GM23338 (cell line): Measurements from ENCODE around the gene RXFP4. TPM values are rescaled to one million over a fixed set of nuclear protein-coding genes. Genes with fewer than 3 reads are reported as not detected.

Experiments used
- ATAC-seq: fragments of 200-7000 bp; cut with Tn5 transposase; 3 replicates; pipeline ENCODE4 v1.9.1; 2020
- DNase-seq: peaks from one replicate; pipeline ENCODE4 v3.0.0-alpha.2; 2015; ENCODE audit warnings: low spot score
- H2AFZ ChIP-seq: fragments of 200-600 bp; sonication (generic); 2 replicates; pipeline ENCODE4 v1.8.0; 2016; ENCODE audit warnings: antibody characterized with exemption, mild to moderate bottlenecking, moderate library complexity
- H3F3A ChIP-seq: fragments of 200-600 bp; sonication (generic); replicated peaks from 2 replicates; pipeline ENCODE4 v1.8.0; 2017; ENCODE audit warnings: antibody characterized with exemption, mixed run types, low read depth
- H3K27ac ChIP-seq: fragments of 200-600 bp; sonication (generic); 2 replicates; pipeline ENCODE4 v1.6.1; 2016; ENCODE audit warnings: low read depth
- H3K27me3 ChIP-seq: fragments of 200-600 bp; sonication (generic); 2 replicates; pipeline ENCODE4 v1.8.0; 2016; ENCODE audit warnings: mild to moderate bottlenecking, mixed run types, moderate library complexity; ENCODE audit not compliant: insufficient read depth
- H3K36me3 ChIP-seq: fragments of 200-600 bp; sonication (generic); 2 replicates; pipeline ENCODE4 v1.8.0; 2016; ENCODE audit warnings: mild to moderate bottlenecking; ENCODE audit not compliant: insufficient read depth
- H3K4me1 ChIP-seq: fragments of 200-600 bp; sonication (generic); 2 replicates; pipeline ENCODE4 v1.8.0; 2016; ENCODE audit warnings: mild to moderate bottlenecking, moderate library complexity; ENCODE audit not compliant: insufficient read depth
- H3K4me2 ChIP-seq: fragments of 200-600 bp; sonication (generic); 2 replicates; pipeline ENCODE4 v1.7.1; 2017; ENCODE audit warnings: mixed run types
- H3K4me3 ChIP-seq: fragments of 200-600 bp; sonication (generic); 2 replicates; pipeline ENCODE4 v1.6.1; 2016; ENCODE audit warnings: mixed run types
- H3K79me2 ChIP-seq: fragments of 200-600 bp; sonication (generic); replicated peaks from 2 replicates; pipeline ENCODE4 v1.8.0; 2017; ENCODE audit warnings: mild to moderate bottlenecking; ENCODE audit not compliant: insufficient read depth
- H3K9me2 ChIP-seq: fragments of 200-600 bp; sonication (generic); 2 replicates; pipeline ENCODE4 v1.8.0; 2017; ENCODE audit not compliant: insufficient read depth
- H4K20me1 ChIP-seq: fragments of 200-600 bp; sonication (generic); replicated peaks from 2 replicates; pipeline ENCODE4 v1.8.0; 2017; ENCODE audit warnings: mild to moderate bottlenecking; ENCODE audit not compliant: insufficient read depth
- H3K27ac Mint-ChIP-seq: 2 replicates; pipeline ENCODE4 v1.8.0; 2020; ENCODE audit warnings: inconsistent platforms, mild to moderate bottlenecking, moderate library complexity, mixed read lengths
- H3K27me3 Mint-ChIP-seq: 3 replicates; pipeline ENCODE4 v1.8.0; 2022; ENCODE audit warnings: low read depth, mild to moderate bottlenecking, moderate library complexity, mixed read lengths, inconsistent platforms; ENCODE audit not compliant: insufficient read depth, poor library complexity
- H3K36me3 Mint-ChIP-seq: 3 replicates; pipeline ENCODE4 v1.8.0; 2021; ENCODE audit warnings: low read depth, mild to moderate bottlenecking, inconsistent platforms, moderate library complexity, mixed read lengths
- H3K4me1 Mint-ChIP-seq: 3 replicates; pipeline ENCODE4 v1.8.0; 2020; ENCODE audit warnings: mild to moderate bottlenecking, inconsistent platforms, mixed read lengths
- H3K4me3 Mint-ChIP-seq: 3 replicates; pipeline ENCODE4 v1.8.0; 2021; ENCODE audit warnings: moderate library complexity, mild to moderate bottlenecking, inconsistent platforms, mixed read lengths
- H3K9me3 Mint-ChIP-seq: 3 replicates; pipeline ENCODE4 v1.8.0; 2020; ENCODE audit warnings: moderate library complexity, mild to moderate bottlenecking, inconsistent platforms, mixed read lengths
- CREB1 ChIP-seq: fragments of 250-450 bp; sonication (Bioruptor Pico); IDR thresholded peaks from 2 replicates; pipeline ENCODE4 v1.5.0; 2020; ENCODE audit warnings: low read depth, mild to moderate bottlenecking, moderate library complexity
- CTCF ChIP-seq, 2 experiments: fragments of 200-600 bp in 1 of 2; sonication (generic) in 1 of 2; conservative IDR thresholded peaks; 2 replicates each; pipeline versions ENCODE4 v1.5.1 to v1.6.1; 2016 to 2017; ENCODE audit warnings: antibody characterized with exemption in 2 of 2, low read depth in 2 of 2, mild to moderate bottlenecking in 2 of 2, moderate library complexity in 1 of 2
- ETS1 ChIP-seq: IDR thresholded peaks from 2 replicates; pipeline ENCODE4 v1.6.1; 2016; ENCODE audit warnings: antibody characterized with exemption
- EZH2 ChIP-seq: fragments of 200-600 bp; sonication (generic); IDR thresholded peaks from one replicate; pipeline ENCODE4 v1.8.0; 2017; ENCODE audit warnings: antibody characterized with exemption, mild to moderate bottlenecking, low read depth; ENCODE audit not compliant: unreplicated experiment
- EZH2phosphoT487 ChIP-seq: fragments of 200-600 bp; sonication (generic); IDR thresholded peaks from one replicate; pipeline ENCODE4 v1.8.1; 2018; ENCODE audit warnings: antibody characterized with exemption; ENCODE audit not compliant: unreplicated experiment
- JUNB ChIP-seq: IDR thresholded peaks from one replicate; pipeline ENCODE4 v1.6.1; 2016; ENCODE audit warnings: antibody characterized with exemption; ENCODE audit not compliant: unreplicated experiment
- NANOG ChIP-seq: IDR thresholded peaks from 2 replicates; pipeline ENCODE4 v1.6.1; 2016; ENCODE audit warnings: antibody characterized with exemption, borderline replicate concordance
- STAT1 ChIP-seq: IDR thresholded peaks from one replicate; pipeline ENCODE4 v1.6.1; 2016; ENCODE audit warnings: antibody characterized with exemption; ENCODE audit not compliant: unreplicated experiment
- ZNF114 ChIP-seq: fragments of 250-450 bp; sonication (Bioruptor Pico); IDR thresholded peaks from 2 replicates; pipeline ENCODE4 v1.5.0; 2020; ENCODE audit warnings: mild to moderate bottlenecking, moderate library complexity
- polyA plus RNA-seq: library from polyadenylated mRNA; unstranded; fragments of >200 nt; fragmentation: Nextera tagmentation; extraction: Ambion mirVana; gene quantifications from 2 replicates; pipeline ENCODE4 v1.2.1, GENCODE V29; 2016
- total RNA-seq: library from RNA; depleted of rRNA; stranded (reverse); fragments of >200 nt; shearing (Covaris generic); gene quantifications from 2 replicates; pipeline ENCODE4 v1.2.3, GENCODE V29; 2014
- TF ChIP-seq, protein P1 (sequence below): fragments of 250-450 bp; sonication (Bioruptor Pico); IDR thresholded peaks from 2 replicates; pipeline ENCODE4 v1.5.0; 2020; ENCODE audit warnings: mild to moderate bottlenecking, moderate library complexity

RXFP4 gene
- total and polyA plus RNA-seq, 2 experiments from 2014 or later = not detected

GRCh38 chr1:155978973-155979429, 37.6 kb downstream of the RXFP4 start:
- Histone ChIP-seq H3K36me3 (no peaks in the 10 kb centered on the region), H3F3A (peaks cover 19% of the 10 kb centered on the region), H3K79me2 (peaks cover 38% of the 10 kb centered on the region), H3K4me1 (peaks cover 72% of the 10 kb centered on the region), H3K4me2 (peak overlapping the region; percentile 82), H3K27ac (peak overlapping the region; percentile 90), H4K20me1 (peaks cover 25% of the 10 kb centered on the region), H3K27me3 (no peaks in the 10 kb centered on the region), H2AFZ (0 out of 2 replicates have a peak overlapping the region, but pooled peaks have one; percentile 16), H3K9me2 (no peaks in the 10 kb centered on the region), H3K4me3 (peak overlapping the region; percentile 96)
- Mint-ChIP-seq H3K36me3 (peaks cover 8% of the 10 kb centered on the region), H3K27me3 (peaks cover 31% of the 10 kb centered on the region), H3K4me1 (peaks cover 78% of the 10 kb centered on the region), H3K4me3 (peak overlapping the region; percentile 84), H3K27ac (peak overlapping the region; percentile 87), H3K9me3 (no peaks in the 10 kb centered on the region)
- ATAC-seq = peak; percentile 11
- TF ChIP-seq, protein P1, sequence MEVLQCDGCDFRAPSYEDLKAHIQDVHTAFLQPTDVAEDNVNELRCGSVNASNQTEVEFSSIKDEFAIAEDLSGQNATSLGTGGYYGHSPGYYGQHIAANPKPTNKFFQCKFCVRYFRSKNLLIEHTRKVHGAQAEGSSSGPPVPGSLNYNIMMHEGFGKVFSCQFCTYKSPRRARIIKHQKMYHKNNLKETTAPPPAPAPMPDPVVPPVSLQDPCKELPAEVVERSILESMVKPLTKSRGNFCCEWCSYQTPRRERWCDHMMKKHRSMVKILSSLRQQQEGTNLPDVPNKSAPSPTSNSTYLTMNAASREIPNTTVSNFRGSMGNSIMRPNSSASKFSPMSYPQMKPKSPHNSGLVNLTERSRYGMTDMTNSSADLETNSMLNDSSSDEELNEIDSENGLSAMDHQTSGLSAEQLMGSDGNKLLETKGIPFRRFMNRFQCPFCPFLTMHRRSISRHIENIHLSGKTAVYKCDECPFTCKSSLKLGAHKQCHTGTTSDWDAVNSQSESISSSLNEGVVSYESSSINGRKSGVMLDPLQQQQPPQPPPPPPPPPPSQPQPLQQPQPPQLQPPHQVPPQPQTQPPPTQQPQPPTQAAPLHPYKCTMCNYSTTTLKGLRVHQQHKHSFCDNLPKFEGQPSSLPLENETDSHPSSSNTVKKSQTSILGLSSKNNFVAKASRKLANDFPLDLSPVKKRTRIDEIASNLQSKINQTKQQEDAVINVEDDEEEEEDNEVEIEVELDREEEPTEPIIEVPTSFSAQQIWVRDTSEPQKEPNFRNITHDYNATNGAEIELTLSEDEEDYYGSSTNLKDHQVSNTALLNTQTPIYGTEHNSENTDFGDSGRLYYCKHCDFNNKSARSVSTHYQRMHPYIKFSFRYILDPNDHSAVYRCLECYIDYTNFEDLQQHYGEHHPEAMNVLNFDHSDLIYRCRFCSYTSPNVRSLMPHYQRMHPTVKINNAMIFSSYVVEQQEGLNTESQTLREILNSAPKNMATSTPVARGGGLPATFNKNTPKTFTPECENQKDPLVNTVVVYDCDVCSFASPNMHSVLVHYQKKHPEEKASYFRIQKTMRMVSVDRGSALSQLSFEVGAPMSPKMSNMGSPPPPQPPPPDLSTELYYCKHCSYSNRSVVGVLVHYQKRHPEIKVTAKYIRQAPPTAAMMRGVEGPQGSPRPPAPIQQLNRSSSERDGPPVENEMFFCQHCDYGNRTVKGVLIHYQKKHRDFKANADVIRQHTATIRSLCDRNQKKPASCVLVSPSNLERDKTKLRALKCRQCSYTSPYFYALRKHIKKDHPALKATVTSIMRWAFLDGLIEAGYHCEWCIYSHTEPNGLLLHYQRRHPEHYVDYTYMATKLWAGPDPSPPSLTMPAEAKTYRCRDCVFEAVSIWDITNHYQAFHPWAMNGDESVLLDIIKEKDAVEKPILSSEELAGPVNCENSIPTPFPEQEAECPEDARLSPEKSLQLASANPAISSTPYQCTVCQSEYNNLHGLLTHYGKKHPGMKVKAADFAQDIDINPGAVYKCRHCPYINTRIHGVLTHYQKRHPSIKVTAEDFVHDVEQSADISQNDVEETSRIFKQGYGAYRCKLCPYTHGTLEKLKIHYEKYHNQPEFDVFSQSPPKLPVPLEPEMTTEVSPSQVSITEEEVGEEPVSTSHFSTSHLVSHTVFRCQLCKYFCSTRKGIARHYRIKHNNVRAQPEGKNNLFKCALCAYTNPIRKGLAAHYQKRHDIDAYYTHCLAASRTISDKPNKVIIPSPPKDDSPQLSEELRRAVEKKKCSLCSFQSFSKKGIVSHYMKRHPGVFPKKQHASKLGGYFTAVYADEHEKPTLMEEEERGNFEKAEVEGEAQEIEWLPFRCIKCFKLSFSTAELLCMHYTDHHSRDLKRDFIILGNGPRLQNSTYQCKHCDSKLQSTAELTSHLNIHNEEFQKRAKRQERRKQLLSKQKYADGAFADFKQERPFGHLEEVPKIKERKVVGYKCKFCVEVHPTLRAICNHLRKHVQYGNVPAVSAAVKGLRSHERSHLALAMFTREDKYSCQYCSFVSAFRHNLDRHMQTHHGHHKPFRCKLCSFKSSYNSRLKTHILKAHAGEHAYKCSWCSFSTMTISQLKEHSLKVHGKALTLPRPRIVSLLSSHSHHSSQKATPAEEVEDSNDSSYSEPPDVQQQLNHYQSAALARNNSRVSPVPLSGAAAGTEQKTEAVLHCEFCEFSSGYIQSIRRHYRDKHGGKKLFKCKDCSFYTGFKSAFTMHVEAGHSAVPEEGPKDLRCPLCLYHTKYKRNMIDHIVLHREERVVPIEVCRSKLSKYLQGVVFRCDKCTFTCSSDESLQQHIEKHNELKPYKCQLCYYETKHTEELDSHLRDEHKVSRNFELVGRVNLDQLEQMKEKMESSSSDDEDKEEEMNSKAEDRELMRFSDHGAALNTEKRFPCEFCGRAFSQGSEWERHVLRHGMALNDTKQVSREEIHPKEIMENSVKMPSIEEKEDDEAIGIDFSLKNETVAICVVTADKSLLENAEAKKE (CRISPR knock-in tag) = no peak
- TF ChIP-seq CREB1 (CRISPR knock-in tag) = no peak
- TF ChIP-seq CTCF (conservative IDR thresholded peaks at IDR 0.05; ENCODE audit: low read depth in 2 of 2) = no peak
- no peak for TF ChIP-seq NANOG
- TF ChIP-seq STAT1 = no peak
- no peak for TF ChIP-seq ETS1
- no peak for TF ChIP-seq JUNB
- no peak for TF ChIP-seq ZNF114
- no peak for TF ChIP-seq EZH2phosphoT487
- TF ChIP-seq EZH2 = no peak
- DNase-seq = no peak
